ENCODE data around the gene KRT8.

The KRT8 gene

GRCh38 chr12:52913431-52913821 lies 8.6 kb upstream of the KRT8 start:
- TF ChIP-seq GABPA (IDR thresholded peaks at IDR 0.05; ENCODE audit: low read depth) (no peak), SPI1 (IDR thresholded peaks at IDR 0.05; ENCODE audit: borderline replicate concordance, low read depth) (no peak), REST (IDR thresholded peaks at IDR 0.05; ENCODE audit: insufficient replicate concordance, low read depth) (no peak), CTCF (IDR thresholded peaks at IDR 0.05; ENCODE audit: insufficient read depth, low read length) (no peak), POLR2AphosphoS5 (IDR thresholded peaks at IDR 0.05; ENCODE audit: low read depth) (no peak)
- no peak for DNase-seq (ENCODE audit: low read depth in 1 of 2, low spot score in 1 of 2)
- Histone ChIP-seq H3K4me3 (replicated peaks; ENCODE audit: insufficient read depth, low read length) (no peak overlapping the region), H3K27me3 (ENCODE audit: insufficient read depth, poor library complexity, severe bottlenecking) (no peaks in the 10 kb centered on the region), H3K27ac (replicated peaks) (no peak overlapping the region)

- no peak overlapping the region for H3K27ac ChIP-seq (replicated peaks)
Measured at GRCh38 chr12:52912711-52913430, 8.0 kb upstream of the KRT8 start.

More at GRCh38 chr12:52912711-52913430, 8.0 kb upstream of the KRT8 start:
- no peak overlapping the region for H3K4me3 ChIP-seq (replicated peaks; ENCODE audit: insufficient read depth, low read length)
- no peak for DNase-seq (ENCODE audit: low read depth in 1 of 2, low spot score in 1 of 2)
- TF ChIP-seq POLR2AphosphoS5 (IDR thresholded peaks at IDR 0.05; ENCODE audit: low read depth) (no peak), REST (IDR thresholded peaks at IDR 0.05; ENCODE audit: insufficient replicate concordance, low read depth) (no peak), SPI1 (IDR thresholded peaks at IDR 0.05; ENCODE audit: borderline replicate concordance, low read depth) (no peak), GABPA (IDR thresholded peaks at IDR 0.05; ENCODE audit: low read depth) (no peak), CTCF (IDR thresholded peaks at IDR 0.05; ENCODE audit: insufficient read depth, low read length) (no peak)
- H3K27me3 ChIP-seq (ENCODE audit: insufficient read depth, poor library complexity, severe bottlenecking), result no peaks in the 10 kb centered on the region
